ENCODE measurements around the gene SPATS2. TPM values are rescaled to one million over a fixed set of nuclear protein-coding genes. Genes with fewer than 3 reads are reported as not detected.

Gene SPATS2
- total RNA-seq, 2 donors from 2014 or later = 11.5 to 31.4 TPM

GRCh38 chr12:49548481-49548821 is 181.2 kb downstream of the SPATS2 start:
- no peak overlapping the region for H3K27ac ChIP-seq
- no peak for DNase-seq (ENCODE audit: low spot score)
- H3K9me3 ChIP-seq = no peaks in the 10 kb centered on the region
- H3K27me3 ChIP-seq (replicated peaks; ENCODE audit: insufficient read depth) = no peaks in the 10 kb centered on the region
- ATAC-seq (ENCODE audit: insufficient number of reproducible peaks, low FRiP score, low read depth) = no peak
- no peaks in the 10 kb centered on the region for H3K36me3 ChIP-seq
- H3K4me3 ChIP-seq = peak overlapping the region; percentile 68
- TF ChIP-seq, protein P1, sequence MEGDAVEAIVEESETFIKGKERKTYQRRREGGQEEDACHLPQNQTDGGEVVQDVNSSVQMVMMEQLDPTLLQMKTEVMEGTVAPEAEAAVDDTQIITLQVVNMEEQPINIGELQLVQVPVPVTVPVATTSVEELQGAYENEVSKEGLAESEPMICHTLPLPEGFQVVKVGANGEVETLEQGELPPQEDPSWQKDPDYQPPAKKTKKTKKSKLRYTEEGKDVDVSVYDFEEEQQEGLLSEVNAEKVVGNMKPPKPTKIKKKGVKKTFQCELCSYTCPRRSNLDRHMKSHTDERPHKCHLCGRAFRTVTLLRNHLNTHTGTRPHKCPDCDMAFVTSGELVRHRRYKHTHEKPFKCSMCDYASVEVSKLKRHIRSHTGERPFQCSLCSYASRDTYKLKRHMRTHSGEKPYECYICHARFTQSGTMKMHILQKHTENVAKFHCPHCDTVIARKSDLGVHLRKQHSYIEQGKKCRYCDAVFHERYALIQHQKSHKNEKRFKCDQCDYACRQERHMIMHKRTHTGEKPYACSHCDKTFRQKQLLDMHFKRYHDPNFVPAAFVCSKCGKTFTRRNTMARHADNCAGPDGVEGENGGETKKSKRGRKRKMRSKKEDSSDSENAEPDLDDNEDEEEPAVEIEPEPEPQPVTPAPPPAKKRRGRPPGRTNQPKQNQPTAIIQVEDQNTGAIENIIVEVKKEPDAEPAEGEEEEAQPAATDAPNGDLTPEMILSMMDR (IDR thresholded peaks at IDR 0.05) = no peak
- peaks cover 3 to 14% of the 10 kb centered on the region in 2 donors for H3K4me1 ChIP-seq (ENCODE audit: control insufficient read depth in 1 of 2, low read depth in 2 of 2)

- H3K27ac ChIP-seq = no peak overlapping the region
- H3K9me3 ChIP-seq = no peaks in the 10 kb centered on the region
- no peak for ATAC-seq (ENCODE audit: insufficient number of reproducible peaks, low FRiP score, low read depth)
These were observed 181.8 kb downstream of the SPATS2 start for GRCh38 chr12:49548822-49549648.

GRCh38 chr12:49549735-49550692 is 182.8 kb downstream of the SPATS2 start:
- peaks cover 3 to 14% of the 10 kb centered on the region in 2 donors for H3K4me1 ChIP-seq (ENCODE audit: control insufficient read depth in 1 of 2, low read depth in 2 of 2)
- DNase-seq (ENCODE audit: low spot score) (no peak), ATAC-seq (ENCODE audit: insufficient number of reproducible peaks, low FRiP score, low read depth) (no peak)
- no peaks in the 10 kb centered on the region for H3K36me3 ChIP-seq
- H3K9me3 ChIP-seq = no peaks in the 10 kb centered on the region
- H3K27ac ChIP-seq = no peak overlapping the region
- TF ChIP-seq, protein P1 (IDR thresholded peaks at IDR 0.05) = no peak
- peak overlapping the region; percentile 68 for H3K4me3 ChIP-seq
- H3K27me3 ChIP-seq (replicated peaks; ENCODE audit: insufficient read depth) = no peaks in the 10 kb centered on the region

More at GRCh38 chr12:49548822-49549648, 181.8 kb downstream of the SPATS2 start:
- Histone ChIP-seq H3K4me1 (ENCODE audit: control insufficient read depth in 1 of 2, low read depth in 2 of 2) (peaks cover 3 to 14% of the 10 kb centered on the region in 2 donors), H3K36me3 (no peaks in the 10 kb centered on the region), H3K4me3 (peak overlapping the region; percentile 68), H3K27me3 (replicated peaks; ENCODE audit: insufficient read depth) (no peaks in the 10 kb centered on the region)
- DNase-seq (ENCODE audit: low spot score) = no peak
- TF ChIP-seq, protein P1 (IDR thresholded peaks at IDR 0.05) = peak; percentile 39

DNA sequence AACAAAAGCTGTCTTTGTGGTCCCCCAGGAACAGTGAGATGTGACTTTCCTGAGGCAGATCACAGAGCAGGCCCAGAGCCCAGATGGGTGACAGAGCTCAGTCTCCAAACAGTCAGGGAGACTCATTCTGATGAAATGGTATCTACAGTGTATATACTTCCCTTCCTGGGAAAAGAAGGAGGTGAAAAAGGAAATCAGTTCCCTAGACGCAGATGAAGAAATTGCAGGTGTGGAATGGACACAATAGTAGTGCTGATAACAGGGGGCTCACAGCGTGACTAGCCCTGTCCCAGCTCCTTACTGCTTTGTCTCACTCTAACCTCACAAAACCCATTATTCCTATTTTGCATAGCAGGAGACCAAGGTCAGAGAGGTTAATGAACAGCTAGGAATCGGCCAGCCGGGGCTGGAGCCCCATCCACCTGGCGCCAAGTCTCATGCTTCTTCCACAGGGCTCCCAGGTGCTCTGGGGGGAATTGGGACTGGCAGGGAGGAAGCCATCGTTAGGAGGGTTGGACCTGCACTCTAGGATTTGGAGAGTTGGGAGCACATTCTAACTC is 183.5 kb downstream of the SPATS2 start:
- no peaks in the 10 kb centered on the region for H3K36me3 ChIP-seq
- no peaks in the 10 kb centered on the region for H3K27me3 ChIP-seq (replicated peaks; ENCODE audit: insufficient read depth)
- H3K9me3 ChIP-seq = no peaks in the 10 kb centered on the region
- no peak overlapping the region for H3K4me3 ChIP-seq
- ATAC-seq (ENCODE audit: insufficient number of reproducible peaks, low FRiP score, low read depth) (no peak), DNase-seq (ENCODE audit: low spot score) (no peak)
- no peak overlapping the region for H3K27ac ChIP-seq
- TF ChIP-seq, protein P1 (IDR thresholded peaks at IDR 0.05) = no peak
- peaks cover 3 to 14% of the 10 kb centered on the region in 2 donors for H3K4me1 ChIP-seq (ENCODE audit: control insufficient read depth in 1 of 2, low read depth in 2 of 2)
